DOHH2 (cell line): ENCODE data around the gene SLC9A5.

Experiments
- CTCF ChIP-seq: fragments of 200-600 bp; sonication (generic); IDR thresholded peaks from one replicate; pipeline ENCODE4 v1.5.1; 2014; ENCODE audit warnings: antibody characterized with exemption, mild to moderate bottlenecking, low read depth, low read length; ENCODE audit not compliant: poor library complexity, severe bottlenecking
- EZH2phosphoT487 ChIP-seq: fragments of 200-600 bp; sonication (generic); IDR thresholded peaks from 2 replicates; pipeline ENCODE4 v1.6.1; 2017; ENCODE audit warnings: borderline replicate concordance, mild to moderate bottlenecking, antibody characterized with exemption, low read length, moderate library complexity, mixed read lengths

GRCh38 chr16:67243481-67243880, 5.3 kb upstream of the SLC9A5 start:
- no peak for TF ChIP-seq CTCF
- no peak for TF ChIP-seq EZH2phosphoT487
